ENCODE results near the gene TOMM40. TPM values are rescaled to one million over a fixed set of nuclear protein-coding genes. Genes with fewer than 3 reads are reported as not detected.

The TOMM40 gene
- total and polyA plus RNA-seq, 9 of the 15 experiments (the other 6 are each of a cell fraction or from before 2014, with no cell fraction given), result 0.89 to 290 (median 160) TPM

- TF ChIP-seq NKRF (IDR thresholded peaks at IDR 0.05; ENCODE audit: borderline replicate concordance) (peak; percentile 87; the same call in 1 of the 2 replicates), ZNF609 (CRISPR knock-in tag; IDR thresholded peaks at IDR 0.05; ENCODE audit: borderline replicate concordance) (no peak), TOE1 (IDR thresholded peaks at IDR 0.05; ENCODE audit: borderline replicate concordance) (peak; percentile 41; the same call in 1 of the 2 replicates), TOE1 (CRISPR knock-in tag; IDR thresholded peaks at IDR 0.05; ENCODE audit: borderline replicate concordance, low read depth) (no peak), CC2D1A (IDR thresholded peaks at IDR 0.05) (no peak), RBM25 (IDR thresholded peaks at IDR 0.05; ENCODE audit: low read depth, low read length, severe bottlenecking) (no peak), C11orf30 (IDR thresholded peaks at IDR 0.05; ENCODE audit: low read depth) (peak; percentile 55), CREBBP (IDR thresholded peaks at IDR 0.05; ENCODE audit: low read depth, low read length) (no peak), POLR2AphosphoS5 (IDR thresholded peaks at IDR 0.05; ENCODE audit: control insufficient read depth, insufficient read depth, low read depth, low read length) (0 out of 2 replicates have a peak, but pooled peaks have one; percentile 42), ZNF707 (CRISPR knock-in tag; conservative IDR thresholded peaks at IDR 0.05) (no peak), CBX5 (IDR thresholded peaks at IDR 0.05; ENCODE audit: borderline replicate concordance, low read depth) (no peak), EGR1 (conservative IDR thresholded peaks at IDR 0.05) (no peak; the same call in 1 of the 2 replicates), MLX (CRISPR knock-in tag; conservative IDR thresholded peaks at IDR 0.05) (0 out of 4 replicates have a peak, but pooled peaks of 1 of the 2 experiments have one; percentile 66), ZNF408 (CRISPR knock-in tag; IDR thresholded peaks at IDR 0.05; ENCODE audit: low read depth) (no peak)
- TF ChIP-seq, protein P1, sequence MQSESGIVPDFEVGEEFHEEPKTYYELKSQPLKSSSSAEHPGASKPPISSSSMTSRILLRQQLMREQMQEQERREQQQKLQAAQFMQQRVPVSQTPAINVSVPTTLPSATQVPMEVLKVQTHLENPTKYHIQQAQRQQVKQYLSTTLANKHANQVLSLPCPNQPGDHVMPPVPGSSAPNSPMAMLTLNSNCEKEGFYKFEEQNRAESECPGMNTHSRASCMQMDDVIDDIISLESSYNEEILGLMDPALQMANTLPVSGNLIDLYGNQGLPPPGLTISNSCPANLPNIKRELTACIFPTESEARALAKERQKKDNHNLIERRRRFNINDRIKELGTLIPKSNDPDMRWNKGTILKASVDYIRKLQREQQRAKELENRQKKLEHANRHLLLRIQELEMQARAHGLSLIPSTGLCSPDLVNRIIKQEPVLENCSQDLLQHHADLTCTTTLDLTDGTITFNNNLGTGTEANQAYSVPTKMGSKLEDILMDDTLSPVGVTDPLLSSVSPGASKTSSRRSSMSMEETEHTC (IDR thresholded peaks at IDR 0.05), result no peak
Observed at GRCh38 chr19:44845612-44846454, 45.2 kb upstream of the TOMM40 start, which contains the start of gene NECTIN2 (continued).

All from K562 (cell line).